Measurements from ENCODE around the gene KCNH6.

The KCNH6 gene

DNA sequence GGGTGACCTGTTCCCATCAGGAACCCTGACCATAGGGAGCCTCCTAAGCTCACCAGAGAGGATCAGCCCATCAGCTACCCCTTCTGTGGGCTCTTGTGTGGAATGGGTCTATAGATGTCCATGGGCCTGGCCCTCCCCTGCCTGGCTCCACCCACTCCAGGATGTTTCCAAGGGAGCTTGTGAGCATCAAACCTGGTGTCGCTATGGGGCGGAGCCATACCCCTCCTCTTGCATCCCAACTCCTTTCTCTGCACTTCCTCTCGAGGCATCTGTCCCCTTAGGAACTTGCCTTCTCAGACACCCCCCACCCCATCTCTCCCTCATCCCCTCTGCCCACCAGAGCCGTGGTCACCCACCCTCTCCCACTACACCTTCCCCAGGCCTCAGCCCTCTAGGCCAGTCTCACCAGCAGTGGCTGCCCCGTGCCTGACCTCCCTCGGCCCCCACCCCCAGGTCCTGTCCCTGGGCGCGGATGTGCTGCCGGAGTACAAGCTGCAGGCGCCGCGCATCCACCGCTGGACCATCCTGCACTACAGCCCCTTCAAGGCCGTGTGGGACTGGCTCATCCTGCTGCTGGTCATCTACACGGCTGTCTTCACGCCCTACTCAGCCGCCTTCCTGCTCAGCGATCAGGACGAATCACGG is 10.4 kb downstream of the KCNH6 start:
- no peak overlapping the region for H3K4me3 ChIP-seq (replicated peaks; ENCODE audit: low read depth, low read length)
- no peak for TF ChIP-seq CTCF (IDR thresholded peaks at IDR 0.05; ENCODE audit: low read depth, low read length, missing control alignments)
- no peak for DNase-seq (ENCODE audit: extremely low read depth, low read depth)

DNA sequence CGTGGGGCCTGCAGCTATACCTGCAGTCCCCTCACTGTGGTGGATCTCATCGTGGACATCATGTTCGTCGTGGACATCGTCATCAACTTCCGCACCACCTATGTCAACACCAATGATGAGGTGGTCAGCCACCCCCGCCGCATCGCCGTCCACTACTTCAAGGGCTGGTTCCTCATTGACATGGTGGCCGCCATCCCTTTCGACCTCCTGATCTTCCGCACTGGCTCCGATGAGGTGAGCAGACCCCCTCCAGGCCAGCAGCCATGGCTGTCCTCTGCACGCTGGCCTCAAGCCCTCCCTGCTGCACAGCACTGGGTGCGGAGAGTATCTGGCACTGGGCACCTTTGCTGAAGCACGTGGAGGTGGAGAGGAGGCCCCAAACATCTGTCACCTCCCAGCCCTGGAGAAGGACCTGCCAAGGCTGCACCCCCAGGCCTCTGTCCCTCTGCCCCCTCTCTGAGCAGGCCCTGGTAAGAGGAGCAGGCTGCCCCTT is 11.0 kb downstream of the KCNH6 start:
- DNase-seq (ENCODE audit: extremely low read depth, low read depth), result no peak
- no peak for TF ChIP-seq CTCF (IDR thresholded peaks at IDR 0.05; ENCODE audit: low read depth, low read length, missing control alignments)
- no peak overlapping the region for H3K4me3 ChIP-seq (replicated peaks; ENCODE audit: low read depth, low read length)

DNA sequence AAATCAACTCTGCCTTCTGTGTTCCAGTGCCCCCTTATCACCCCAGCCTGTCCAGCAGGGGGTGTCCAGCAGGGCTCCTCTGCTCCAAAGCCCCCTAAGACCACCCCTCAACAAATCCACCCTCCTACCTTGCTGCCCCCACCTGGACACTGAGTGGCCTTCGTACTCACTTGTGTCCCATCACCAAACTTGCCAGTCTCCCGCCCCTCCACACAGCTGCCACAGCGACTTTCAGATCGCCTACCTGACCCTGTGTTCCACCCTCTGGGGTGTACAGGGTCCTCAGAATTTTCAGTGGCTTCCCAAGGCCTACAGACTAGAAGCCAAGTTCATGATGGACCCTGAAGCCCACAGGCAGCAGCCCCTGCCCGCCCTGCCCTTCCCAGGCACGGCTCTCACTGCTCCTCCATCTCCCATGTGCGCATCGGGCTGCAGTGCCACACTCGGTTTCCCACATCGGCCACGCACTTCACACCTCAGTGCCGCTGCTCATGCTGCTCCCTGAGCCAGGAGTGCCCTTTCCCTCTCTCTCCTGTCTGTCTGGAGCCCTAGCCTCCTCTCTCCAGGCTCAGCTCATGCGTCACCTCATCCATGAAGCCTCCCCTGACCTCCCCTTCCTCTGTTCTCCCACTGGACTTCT is 11.8 kb downstream of the KCNH6 start:
- H3K4me3 ChIP-seq (replicated peaks; ENCODE audit: low read depth, low read length), result no peak overlapping the region
- no peak for DNase-seq (ENCODE audit: extremely low read depth, low read depth)
- no peak for TF ChIP-seq CTCF (IDR thresholded peaks at IDR 0.05; ENCODE audit: low read depth, low read length, missing control alignments)

DNA sequence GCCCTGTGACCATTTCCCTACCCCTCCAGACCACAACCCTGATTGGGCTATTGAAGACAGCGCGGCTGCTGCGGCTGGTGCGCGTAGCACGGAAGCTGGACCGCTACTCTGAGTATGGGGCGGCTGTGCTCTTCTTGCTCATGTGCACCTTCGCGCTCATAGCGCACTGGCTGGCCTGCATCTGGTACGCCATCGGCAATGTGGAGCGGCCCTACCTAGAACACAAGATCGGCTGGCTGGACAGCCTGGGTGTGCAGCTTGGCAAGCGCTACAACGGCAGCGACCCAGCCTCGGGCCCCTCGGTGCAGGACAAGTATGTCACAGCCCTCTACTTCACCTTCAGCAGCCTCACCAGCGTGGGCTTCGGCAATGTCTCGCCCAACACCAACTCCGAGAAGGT is 12.5 kb downstream of the KCNH6 start:
- no peak for DNase-seq (ENCODE audit: extremely low read depth, low read depth)
- TF ChIP-seq CTCF (IDR thresholded peaks at IDR 0.05; ENCODE audit: low read depth, low read length, missing control alignments), result no peak
- H3K4me3 ChIP-seq (replicated peaks; ENCODE audit: low read depth, low read length), result no peak overlapping the region

DNA sequence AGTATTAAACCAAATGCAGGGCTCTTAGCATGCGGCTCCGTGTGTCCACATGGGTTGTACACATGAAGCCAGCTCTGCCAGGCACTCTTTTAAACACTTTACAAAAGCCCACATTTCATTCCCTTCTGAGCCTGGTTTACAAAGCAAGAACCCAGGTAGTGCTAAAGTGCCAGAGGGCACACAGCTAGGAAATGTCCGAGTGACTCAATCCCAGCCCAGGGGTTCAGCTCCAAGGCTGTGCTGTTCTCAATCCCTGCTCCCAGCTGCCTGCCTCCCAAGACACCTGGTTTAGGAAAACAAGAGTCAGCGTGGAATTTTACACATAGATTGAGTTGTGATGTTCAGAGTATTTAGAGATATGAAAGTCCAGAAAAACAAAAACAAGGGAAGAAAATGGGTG is 13.8 kb downstream of the KCNH6 start:
- no peak for TF ChIP-seq CTCF (IDR thresholded peaks at IDR 0.05; ENCODE audit: low read depth, low read length, missing control alignments)
- no peak for DNase-seq (ENCODE audit: extremely low read depth, low read depth)
- H3K4me3 ChIP-seq (replicated peaks; ENCODE audit: low read depth, low read length), result no peak overlapping the region

- H3K4me3 ChIP-seq (replicated peaks; ENCODE audit: low read depth, low read length), result no peak overlapping the region; the same call in 1 of the 2 replicates
- no peak for TF ChIP-seq CTCF (IDR thresholded peaks at IDR 0.05; ENCODE audit: low read depth, low read length, missing control alignments)
- DNase-seq (ENCODE audit: extremely low read depth, low read depth), result no peak
Measured at GRCh38 chr17:63537991-63538692, 15.0 kb downstream of the KCNH6 start.
